GM12801 (cell line): ENCODE data around the gene TOM1L2.

Experiments
- CTCF ChIP-seq: IDR thresholded peaks from one replicate; pipeline ENCODE4 v1.5.1; 2011; ENCODE audit warnings: control low read depth; ENCODE audit not compliant: insufficient read length; ENCODE audit errors: extremely low read depth

The TOM1L2 gene

DNA sequence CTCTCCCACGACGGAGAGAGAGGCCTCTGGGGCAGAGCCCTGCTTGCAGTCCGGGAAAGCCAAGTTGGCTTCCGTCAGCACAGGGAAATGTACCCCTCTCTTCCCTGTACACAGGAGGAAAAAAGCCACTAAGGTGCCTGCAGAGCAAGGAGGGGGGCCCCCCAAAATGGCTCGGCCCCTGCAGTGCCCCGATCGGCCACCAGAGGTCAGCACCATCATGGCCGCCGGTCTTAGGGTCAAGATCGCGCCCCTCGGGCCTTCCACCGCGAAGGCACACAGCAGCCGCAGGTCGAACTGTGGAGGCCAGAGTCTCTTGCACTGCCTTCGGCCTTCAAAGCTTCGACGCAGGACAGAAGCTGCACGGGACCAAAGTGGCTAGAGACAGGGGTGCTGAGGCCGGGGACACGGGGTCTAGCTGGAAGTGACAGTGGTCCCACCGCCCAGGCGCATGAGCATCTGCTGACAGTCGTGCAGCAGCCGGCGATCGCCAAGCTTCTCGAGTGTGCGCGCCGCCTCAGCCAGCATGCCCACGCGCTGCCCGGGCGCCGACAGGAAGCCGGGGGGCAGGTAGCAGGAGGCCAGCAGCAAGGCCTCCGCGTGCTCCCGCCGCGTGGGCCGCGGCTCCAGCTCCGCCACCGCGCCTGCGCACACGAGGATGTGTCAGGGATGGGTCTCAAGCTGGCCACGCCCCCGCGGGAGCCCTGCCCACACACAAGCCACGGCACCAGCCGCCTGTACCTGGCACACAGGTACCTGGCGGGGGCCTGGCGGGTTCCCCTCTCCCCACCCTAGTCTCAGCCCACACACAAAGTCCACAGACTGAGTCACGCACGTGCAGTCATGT is 159.8 kb downstream of the TOM1L2 start:
- TF ChIP-seq CTCF, result no peak

DNA sequence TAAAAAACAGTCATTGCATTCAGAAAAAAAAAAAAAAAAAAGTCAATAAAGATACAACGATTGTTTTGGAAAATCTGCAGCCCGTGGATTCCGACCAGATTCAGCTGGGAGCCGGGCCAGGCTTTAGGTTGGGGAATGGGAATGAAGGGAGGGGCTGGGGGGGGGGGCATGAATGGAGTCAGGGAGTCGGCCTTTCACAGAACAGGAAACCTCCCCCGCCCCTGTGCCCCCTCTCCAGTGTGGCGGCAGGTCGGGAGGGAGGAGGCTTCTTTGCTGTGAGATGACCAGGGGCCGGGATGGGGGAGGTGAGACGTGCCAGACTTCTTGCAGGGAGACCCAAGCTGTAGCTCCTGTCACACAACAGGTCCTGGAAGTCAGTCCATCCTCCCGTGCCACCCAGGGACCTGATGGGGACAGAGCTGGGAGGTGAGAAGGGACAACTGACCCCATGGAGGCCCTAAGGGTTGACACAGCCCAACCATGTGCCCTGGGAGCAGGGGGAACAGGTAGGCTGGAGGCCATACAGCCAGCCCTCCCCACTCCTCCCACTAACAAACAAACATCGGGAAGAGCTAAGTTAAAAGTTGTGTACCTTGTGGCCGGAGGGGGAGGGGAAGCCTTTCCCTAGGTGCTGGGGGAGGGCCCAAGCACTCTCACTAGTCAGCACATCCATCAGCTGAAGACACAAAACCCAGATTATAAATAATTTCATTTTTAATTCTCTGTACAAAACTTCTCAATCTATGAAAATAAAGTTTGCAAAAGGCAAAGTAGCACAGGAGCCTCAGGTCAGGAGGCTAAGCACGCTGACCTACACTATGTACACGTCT is 160.6 kb downstream of the TOM1L2 start:
- TF ChIP-seq CTCF, result no peak

DNA sequence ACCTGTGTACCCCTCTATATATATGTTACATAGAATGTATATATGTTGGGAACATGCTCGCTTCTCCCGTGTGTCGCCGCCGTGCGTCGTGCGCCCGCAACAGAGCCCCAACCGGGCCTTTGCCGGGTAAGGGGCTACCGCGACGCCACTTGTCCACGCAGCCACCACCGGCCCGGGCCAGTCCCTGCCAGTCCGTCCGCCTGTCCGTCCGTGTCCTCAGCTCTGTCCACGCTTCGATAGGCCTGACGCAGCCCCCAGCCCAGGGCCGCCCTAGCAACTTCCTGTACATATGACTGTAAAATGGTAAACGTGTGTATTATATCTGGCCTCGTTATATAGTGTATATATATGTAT is 161.3 kb downstream of the TOM1L2 start:
- no peak for TF ChIP-seq CTCF

DNA sequence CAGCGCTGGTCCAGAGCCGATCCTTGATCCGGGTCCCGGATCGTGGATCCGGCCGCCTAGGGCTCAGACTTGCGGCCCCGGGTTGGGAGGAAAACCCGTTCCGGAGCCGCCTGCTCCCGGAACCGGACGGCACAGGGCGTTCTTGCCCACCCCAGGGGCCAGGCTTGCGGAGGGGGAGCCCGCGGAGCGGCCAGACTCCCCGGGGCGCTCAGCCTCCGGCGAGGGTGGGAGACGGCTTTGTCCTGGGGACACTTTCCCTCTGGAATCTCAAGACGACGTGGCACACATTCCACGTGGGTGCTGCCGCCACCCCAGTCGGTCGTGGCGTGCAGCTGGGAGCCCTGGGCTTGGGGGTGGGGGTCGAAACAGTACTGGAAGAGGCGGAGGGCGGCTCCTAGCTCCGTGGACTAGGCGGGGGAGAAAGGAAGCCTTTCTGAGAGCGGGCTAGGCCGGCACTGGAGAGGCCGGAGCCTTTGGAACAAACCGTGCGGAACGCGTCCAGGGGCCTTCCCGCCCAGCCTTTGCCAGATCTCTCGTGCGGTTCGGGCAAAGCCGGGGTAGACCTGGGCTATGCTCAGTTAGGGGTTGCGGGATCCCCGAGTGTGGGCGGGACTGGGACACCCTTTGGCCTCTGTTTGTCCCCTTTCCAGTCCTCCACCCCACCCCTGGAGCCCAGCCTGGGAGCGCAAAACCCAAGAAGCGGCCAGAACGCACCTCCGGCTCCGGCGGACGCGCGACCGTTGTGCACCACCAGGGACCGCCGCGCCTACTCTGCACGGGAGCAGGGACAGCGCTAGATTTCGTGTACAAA is 161.9 kb downstream of the TOM1L2 start:
- no peak for TF ChIP-seq CTCF

DNA sequence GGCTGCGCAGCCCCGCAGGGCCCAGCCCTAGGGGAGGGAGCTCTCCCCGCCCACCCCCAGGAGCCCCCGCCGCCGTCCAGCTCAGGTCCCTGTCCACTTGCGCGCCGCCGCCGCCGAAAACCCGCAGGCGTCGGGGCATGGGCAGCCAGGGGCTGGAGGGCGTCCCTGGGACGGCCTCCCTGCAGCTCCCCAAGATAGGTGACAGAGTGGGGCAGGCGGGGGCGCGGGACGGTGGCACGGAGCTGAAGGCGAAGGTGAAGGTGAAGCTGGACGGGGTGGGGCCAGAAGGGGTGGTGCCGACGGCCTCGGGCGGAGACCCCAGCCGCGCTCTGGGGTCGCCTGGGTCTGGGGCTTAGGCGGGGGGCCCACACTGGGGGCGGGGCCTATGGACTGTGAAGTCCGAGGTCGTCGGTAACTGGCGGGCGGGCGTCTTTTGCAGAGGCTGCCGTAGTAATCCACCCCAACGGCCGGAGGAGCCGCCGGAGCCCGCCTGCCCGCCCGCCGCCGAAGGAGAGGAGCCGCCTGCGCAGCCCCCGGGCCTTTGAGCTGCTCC is 162.6 kb downstream of the TOM1L2 start:
- no peak for TF ChIP-seq CTCF

- no peak for TF ChIP-seq CTCF
Measured at GRCh38 chr17:17808706-17809432, 163.3 kb downstream of the TOM1L2 start.

DNA sequence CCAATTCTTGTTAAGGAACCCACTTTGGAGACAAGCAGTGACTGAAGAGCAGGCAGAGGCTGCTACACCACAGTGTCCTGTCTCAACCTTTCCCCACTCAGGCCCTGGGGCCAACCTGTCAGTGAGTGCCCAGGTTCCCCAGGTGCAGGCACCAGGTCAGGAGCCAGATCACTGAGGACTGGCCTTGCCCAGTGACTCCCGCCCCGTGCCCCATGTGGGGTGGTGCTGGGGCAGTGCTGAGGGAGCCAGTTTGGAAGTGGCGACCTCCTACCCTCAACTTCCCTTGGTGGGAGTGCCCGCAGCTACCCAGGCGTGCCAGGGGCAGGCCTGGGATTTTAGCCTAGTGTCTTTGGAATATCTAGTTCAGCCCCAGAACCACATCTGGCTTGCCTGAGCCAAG is 164.8 kb downstream of the TOM1L2 start:
- no peak for TF ChIP-seq CTCF
